Activated effector memory CD4-positive, alpha-beta T cell treated with Interleukin-2 at 50 U/mL for 16 hours (primary cell): Measurements from ENCODE around the gene ZGLP1.
A peak's percentile ranks its signal among the peaks of the same experiment; 100 is the strongest.

Experiments
- DNase-seq: peaks from one replicate; pipeline ENCODE4 v3.0.0-alpha.2; 2020

Gene ZGLP1

DNA sequence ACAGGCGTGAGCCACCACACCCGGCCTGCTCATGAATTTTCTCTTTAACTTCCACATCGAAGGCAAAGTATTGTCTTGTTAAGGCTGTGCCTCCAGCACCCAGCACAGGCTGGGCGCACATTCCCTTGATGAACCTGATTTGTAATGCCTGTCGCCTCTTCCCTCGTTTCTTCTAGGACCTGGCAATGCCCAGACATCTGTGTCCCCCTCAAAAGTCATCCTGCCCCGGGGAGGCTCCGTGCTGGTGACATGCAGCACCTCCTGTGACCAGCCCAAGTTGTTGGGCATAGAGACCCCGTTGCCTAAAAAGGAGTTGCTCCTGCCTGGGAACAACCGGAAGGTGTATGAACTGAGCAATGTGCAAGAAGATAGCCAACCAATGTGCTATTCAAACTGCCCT lies 35.0 kb downstream of the ZGLP1 start:
- DNase-seq: no peak

- no peak for DNase-seq
Measured at GRCh38 chr19:10271543-10272086, 38.0 kb downstream of the ZGLP1 start.

GRCh38 chr19:10270616-10271394 lies 38.8 kb downstream of the ZGLP1 start, which contains the start of gene ICAM1:
TSS of gene ICAM1 (plus strand) at chr19:10271120. CDS start at chr19:10271160, 40 bp downstream.
- peak; percentile 61 for DNase-seq

DNA sequence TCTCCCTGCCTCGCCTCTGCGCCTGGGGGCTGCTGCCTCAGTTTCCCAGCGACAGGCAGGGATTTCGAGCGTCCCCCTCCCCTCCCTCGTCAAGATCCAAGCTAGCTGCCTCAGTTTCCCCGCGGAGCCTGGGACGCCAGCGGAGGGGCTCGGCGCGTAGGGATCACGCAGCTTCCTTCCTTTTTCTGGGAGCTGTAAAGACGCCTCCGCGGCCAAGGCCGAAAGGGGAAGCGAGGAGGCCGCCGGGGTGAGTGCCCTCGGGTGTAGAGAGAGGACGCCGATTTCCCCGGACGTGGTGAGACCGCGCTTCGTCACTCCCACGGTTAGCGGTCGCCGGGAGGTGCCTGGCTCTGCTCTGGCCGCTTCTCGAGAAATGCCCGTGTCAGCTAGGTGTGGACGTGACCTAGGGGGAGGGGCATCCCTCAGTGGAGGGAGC lies 39.4 kb downstream of the ZGLP1 start:
- peak; percentile 53 for DNase-seq

DNA sequence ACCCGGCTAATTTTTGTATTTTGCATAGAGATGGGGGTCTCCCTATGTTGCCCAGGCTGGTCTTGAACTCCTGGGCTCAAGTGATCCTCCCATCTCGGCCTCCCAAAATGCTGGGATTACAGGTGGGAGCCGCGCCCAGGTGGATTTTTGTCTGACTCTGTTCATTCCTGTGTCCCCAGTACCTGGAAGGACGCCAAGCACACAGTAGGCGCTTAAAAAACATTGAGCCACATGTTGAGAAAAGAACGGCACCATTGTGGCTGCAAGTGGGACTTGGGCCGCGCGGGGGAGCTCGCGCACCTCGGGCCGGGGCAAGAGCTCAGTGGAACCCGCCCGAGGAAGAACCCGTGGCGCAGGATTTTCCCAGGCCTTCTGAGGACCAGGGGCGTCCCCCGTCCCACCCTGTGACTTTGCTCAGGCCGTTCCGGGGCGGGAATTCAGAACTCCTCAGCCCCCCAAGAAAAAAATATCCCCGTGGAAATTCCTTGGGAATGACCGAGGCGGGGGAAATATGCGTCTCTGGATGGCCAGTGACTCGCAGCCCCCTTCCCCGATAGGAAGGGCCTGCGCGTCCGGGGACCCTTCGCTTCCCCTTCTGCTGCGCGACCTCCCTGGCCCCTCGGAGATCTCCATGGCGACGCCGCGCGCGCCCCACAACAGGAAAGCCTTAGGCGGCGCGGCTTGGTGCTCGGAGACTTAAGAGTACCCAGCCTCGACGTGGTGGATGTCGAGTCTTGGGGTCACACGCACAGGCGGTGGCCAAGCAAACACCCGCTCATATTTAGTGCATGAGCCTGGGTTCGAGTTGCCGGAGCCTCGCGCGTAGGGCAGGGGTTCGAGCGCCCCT lies 40.1 kb downstream of the ZGLP1 start:
- peak; percentile 75 for DNase-seq

DNA sequence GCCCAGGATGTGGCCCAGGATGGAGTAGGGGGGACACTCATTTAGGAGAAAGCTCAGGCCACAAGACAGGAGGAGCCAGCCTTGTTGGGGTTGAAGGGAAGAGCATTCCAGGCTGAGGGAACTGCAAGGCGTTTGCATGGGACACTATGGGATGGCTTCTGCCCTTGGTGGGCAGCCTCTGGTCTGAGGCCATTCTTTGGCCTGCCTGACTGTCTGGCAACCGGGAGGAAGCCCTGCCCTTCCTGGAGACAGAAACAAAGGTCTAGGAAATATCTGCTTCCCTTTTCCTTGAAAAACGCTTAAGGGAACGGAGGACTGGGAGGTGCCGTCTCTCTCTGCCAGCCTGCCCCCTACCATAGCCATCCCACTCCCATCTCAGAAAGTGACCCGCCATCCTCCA lies 41.5 kb downstream of the ZGLP1 start:
- no peak for DNase-seq

GRCh38 chr19:10266706-10267105 lies 42.9 kb downstream of the ZGLP1 start:
- no peak for DNase-seq

DNA sequence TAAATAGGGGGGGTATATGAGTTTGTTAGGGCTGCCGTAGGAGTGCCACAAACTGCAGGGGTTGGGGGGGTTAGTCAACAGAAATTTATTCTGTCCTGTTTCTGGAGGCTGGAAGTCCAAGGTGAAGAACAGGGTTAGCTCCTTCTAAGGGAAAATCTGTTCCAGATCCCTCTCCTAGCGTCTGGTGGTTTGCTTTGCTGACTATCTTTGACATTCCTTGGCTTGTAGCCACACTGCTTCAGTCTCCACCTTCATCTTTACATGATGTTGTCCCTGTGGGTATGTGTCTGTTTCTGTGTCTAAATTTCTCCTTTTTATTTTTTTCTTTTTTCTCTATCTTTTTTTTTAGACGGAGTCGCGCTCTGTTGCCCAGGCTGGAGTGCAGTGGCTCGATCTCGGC lies 46.8 kb downstream of the ZGLP1 start:
- DNase-seq: no peak

- no peak for DNase-seq
Measured at GRCh38 chr19:10260141-10260584, 49.5 kb downstream of the ZGLP1 start.

DNA sequence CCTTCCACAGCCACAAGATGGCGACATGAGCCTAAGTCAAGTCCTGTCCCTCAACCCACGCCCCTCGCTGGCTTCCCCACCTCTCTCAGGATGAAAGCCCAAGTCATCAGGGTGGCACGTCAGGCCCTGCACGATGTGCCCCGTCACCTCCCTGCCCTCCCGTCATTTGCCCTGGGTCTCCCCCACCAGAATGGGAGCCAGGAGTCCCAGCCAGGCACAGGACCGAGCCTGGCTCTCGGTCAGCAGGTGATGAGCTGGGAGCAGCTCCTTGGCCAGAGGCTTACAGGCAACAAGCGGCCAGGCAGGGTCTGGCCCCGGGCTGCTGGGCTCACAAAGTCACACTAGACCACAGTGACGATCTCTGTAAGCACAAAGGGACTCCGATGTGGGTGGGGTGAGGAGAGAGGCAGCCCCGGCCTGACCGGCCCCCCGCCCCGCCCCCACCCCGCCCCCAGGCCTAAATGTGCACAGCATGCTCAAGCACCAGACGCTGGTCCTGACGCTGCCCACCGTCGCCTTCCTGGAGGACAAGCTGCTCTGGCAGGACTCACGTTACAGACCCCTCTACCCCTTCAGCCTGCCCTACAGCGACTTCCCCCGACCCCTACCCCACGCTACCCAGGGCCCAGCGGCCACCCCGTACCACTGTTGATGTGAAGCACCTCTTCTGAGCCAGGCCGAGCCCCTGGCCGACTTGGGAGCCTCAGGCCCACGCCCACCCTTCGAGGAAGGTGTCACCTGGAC lies 50.3 kb downstream of the ZGLP1 start:
- DNase-seq: peak; percentile 73

GRCh38 chr19:10258080-10258710 lies 51.4 kb downstream of the ZGLP1 start:
- DNase-seq: no peak

- no peak for DNase-seq
Measured at GRCh38 chr19:10256970-10257615, 52.5 kb downstream of the ZGLP1 start.

DNA sequence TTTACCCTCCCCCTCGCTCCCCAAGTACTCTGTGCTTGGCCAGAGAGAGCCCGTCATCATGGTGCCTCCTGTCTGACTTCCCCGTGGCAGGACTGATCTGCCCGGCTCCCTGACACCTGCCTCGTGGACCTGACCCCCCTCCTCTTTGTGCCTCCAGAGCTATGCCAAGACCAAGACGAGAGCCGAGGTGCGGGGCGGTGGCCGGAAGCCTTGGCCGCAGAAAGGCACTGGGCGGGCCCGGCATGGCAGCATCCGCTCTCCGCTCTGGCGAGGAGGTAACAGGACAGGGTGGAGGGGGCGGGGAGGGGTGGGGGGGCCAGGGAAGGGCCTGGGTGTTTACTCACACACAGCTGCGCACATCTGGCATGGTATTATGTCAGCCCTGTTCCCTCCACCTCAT lies 53.1 kb downstream of the ZGLP1 start:
- no peak for DNase-seq

DNA sequence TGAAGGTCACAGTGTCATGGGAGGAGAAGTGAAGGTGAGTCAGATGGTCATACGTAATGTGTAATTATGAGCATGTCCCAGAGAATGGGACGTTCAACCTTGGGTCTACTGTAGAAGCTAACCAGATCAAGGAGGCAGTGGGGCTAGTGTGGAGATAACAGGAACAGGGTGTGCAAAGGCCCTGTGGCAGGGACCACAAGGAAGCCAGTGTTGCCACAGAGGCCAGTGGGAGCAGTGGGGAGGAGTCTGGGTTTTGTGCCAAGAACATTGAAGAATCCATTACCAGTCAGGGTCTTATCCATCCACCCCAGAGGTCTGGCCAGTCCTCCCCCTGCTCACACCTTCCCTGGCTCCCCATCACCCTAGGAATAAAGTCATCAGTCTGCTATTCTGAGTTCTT lies 54.3 kb downstream of the ZGLP1 start:
- DNase-seq: no peak
